ENCODE measurements around the gene STRIT1.

Gene STRIT1

GRCh38 chr3:155296413-155296812 lies 2.9 kb upstream of the STRIT1 start:
- H3K23ac ChIP-seq (ENCODE audit: low read length in 2 of 2) = no peak overlapping the region
- no peaks in the 10 kb centered on the region for H3K27me3 ChIP-seq (ENCODE audit: control insufficient read depth in 1 of 2, insufficient read depth in 1 of 2, low read length in 2 of 2)
- no peaks in the 10 kb centered on the region for H3K36me3 ChIP-seq (ENCODE audit: control insufficient read depth in 1 of 2, insufficient read depth in 2 of 2, low read depth in 1 of 2, low read length in 2 of 2)
- no peak overlapping the region for H3K14ac ChIP-seq (ENCODE audit: low read length in 2 of 2)
- no peak overlapping the region for H3K18ac ChIP-seq (ENCODE audit: low read depth in 1 of 2, low read length in 2 of 2)
- H3K4me1 ChIP-seq (ENCODE audit: control insufficient read depth, insufficient read depth, low read depth, low read length) = no peaks in the 10 kb centered on the region
- no peak overlapping the region for H3K4me2 ChIP-seq (ENCODE audit: low read length, poor library complexity, severe bottlenecking)
- no peak overlapping the region for H3K4me3 ChIP-seq (ENCODE audit: insufficient read depth in 1 of 2, low read depth in 1 of 2, low read length in 2 of 2)
- H2AFZ ChIP-seq (ENCODE audit: low read depth, low read length) = no peak overlapping the region
- no peak overlapping the region for H3K27ac ChIP-seq (ENCODE audit: low read length, poor library complexity, severe bottlenecking)
- no peak overlapping the region for H2AK5ac ChIP-seq (ENCODE audit: low read length, severe bottlenecking)
- H3K4ac ChIP-seq (ENCODE audit: low read depth in 1 of 2, low read length in 2 of 2) = no peak overlapping the region
- H2BK15ac ChIP-seq (ENCODE audit: low read depth, poor library complexity, severe bottlenecking) = no peak overlapping the region
- H3K79me1 ChIP-seq (replicated peaks; ENCODE audit: low read length, poor library complexity, severe bottlenecking) = no peaks in the 10 kb centered on the region
- no peak overlapping the region for H3K9ac ChIP-seq (ENCODE audit: low read length)
- no peak overlapping the region for H2BK12ac ChIP-seq (ENCODE audit: low read length in 2 of 2)
- no peak overlapping the region for H4K8ac ChIP-seq (ENCODE audit: low read length)
- H4K91ac ChIP-seq (ENCODE audit: low read length) = no peak overlapping the region
- DNase-seq = no peak
- peaks cover 20% of the 10 kb centered on the region for H3K9me3 ChIP-seq (ENCODE audit: control insufficient read depth, low read length)
- no peak overlapping the region for H2BK120ac ChIP-seq (ENCODE audit: low read depth, low read length)
- H2BK5ac ChIP-seq (ENCODE audit: low read depth, low read length, poor library complexity, severe bottlenecking) = no peak overlapping the region

DNA sequence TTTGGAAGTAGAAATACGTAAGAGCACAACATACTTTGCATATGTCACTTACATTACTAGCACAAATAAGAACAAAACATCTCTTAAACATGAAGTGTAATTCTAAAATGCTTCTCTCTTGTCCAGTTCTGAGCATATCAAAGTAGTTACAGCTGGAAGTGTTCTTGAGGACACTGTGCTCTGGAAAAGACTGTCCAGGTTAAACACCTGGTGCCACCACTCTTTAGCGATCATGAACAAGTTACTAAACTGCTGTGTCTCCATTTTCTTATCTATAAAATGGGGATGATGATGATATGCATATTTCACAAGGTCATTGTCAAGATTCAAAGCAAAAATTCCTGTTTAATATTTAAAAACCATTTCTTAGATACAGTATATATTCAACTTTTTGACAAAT lies 790 bp downstream of the STRIT1 start:
- Histone ChIP-seq H3K4me2 (ENCODE audit: low read length, poor library complexity, severe bottlenecking) (no peak overlapping the region), H3K9me3 (ENCODE audit: control insufficient read depth, low read length) (peaks cover 16% of the 10 kb centered on the region), H4K91ac (ENCODE audit: low read length) (no peak overlapping the region), H2AK5ac (ENCODE audit: low read length, severe bottlenecking) (no peak overlapping the region), H4K8ac (ENCODE audit: low read length) (no peak overlapping the region), H3K27me3 (ENCODE audit: control insufficient read depth in 1 of 2, insufficient read depth in 1 of 2, low read length in 2 of 2) (no peaks in the 10 kb centered on the region), H3K4ac (ENCODE audit: low read depth in 1 of 2, low read length in 2 of 2) (no peak overlapping the region), H2AFZ (ENCODE audit: low read depth, low read length) (no peak overlapping the region), H2BK120ac (ENCODE audit: low read depth, low read length) (no peak overlapping the region), H3K23ac (ENCODE audit: low read length in 2 of 2) (no peak overlapping the region), H3K14ac (ENCODE audit: low read length in 2 of 2) (no peak overlapping the region), H2BK5ac (ENCODE audit: low read depth, low read length, poor library complexity, severe bottlenecking) (no peak overlapping the region), H2BK12ac (ENCODE audit: low read length in 2 of 2) (no peak overlapping the region), H3K79me1 (replicated peaks; ENCODE audit: low read length, poor library complexity, severe bottlenecking) (no peaks in the 10 kb centered on the region), H3K4me1 (ENCODE audit: control insufficient read depth, insufficient read depth, low read depth, low read length) (no peaks in the 10 kb centered on the region), H3K9ac (ENCODE audit: low read length) (no peak overlapping the region), H3K18ac (ENCODE audit: low read depth in 1 of 2, low read length in 2 of 2) (no peak overlapping the region), H3K36me3 (ENCODE audit: control insufficient read depth in 1 of 2, insufficient read depth in 2 of 2, low read depth in 1 of 2, low read length in 2 of 2) (no peaks in the 10 kb centered on the region), H3K27ac (ENCODE audit: low read length, poor library complexity, severe bottlenecking) (no peak overlapping the region), H2BK15ac (ENCODE audit: low read depth, poor library complexity, severe bottlenecking) (no peak overlapping the region), H3K4me3 (ENCODE audit: insufficient read depth in 1 of 2, low read depth in 1 of 2, low read length in 2 of 2) (no peak overlapping the region)
- no peak for DNase-seq
- WGBS = no CpG with 5 or more reads among the region's 2 CpGs

DNA sequence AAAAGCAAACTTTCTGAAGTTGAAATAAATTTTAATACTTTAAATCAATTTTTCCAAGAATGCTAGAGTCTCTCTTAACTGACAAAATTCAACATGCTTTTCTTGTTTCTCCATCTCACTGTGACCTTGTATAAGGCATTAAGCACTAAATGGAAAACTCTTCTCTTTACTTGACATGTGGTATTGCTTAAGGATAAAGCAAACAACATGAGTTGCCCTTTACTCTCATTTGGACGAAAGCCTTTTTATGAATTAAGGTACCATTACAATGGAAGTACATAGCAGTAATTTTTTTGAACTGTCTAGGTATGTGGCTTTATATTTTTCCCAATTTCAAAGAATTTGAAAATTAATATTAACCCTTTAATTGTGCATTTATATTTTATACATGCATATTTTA lies 1.4 kb downstream of the STRIT1 start:
- no peaks in the 10 kb centered on the region for H3K4me1 ChIP-seq (ENCODE audit: control insufficient read depth, insufficient read depth, low read depth, low read length)
- no peak overlapping the region for H3K4me2 ChIP-seq (ENCODE audit: low read length, poor library complexity, severe bottlenecking)
- no CpG with 5 or more reads among the region's 1 CpG for WGBS
- no peaks in the 10 kb centered on the region for H3K79me1 ChIP-seq (replicated peaks; ENCODE audit: low read length, poor library complexity, severe bottlenecking)
- H2BK12ac ChIP-seq (ENCODE audit: low read length in 2 of 2) = no peak overlapping the region
- H3K18ac ChIP-seq (ENCODE audit: low read depth in 1 of 2, low read length in 2 of 2) = no peak overlapping the region
- no peaks in the 10 kb centered on the region for H3K36me3 ChIP-seq (ENCODE audit: control insufficient read depth in 1 of 2, insufficient read depth in 2 of 2, low read depth in 1 of 2, low read length in 2 of 2)
- no peak for DNase-seq
- no peak overlapping the region for H2AFZ ChIP-seq (ENCODE audit: low read depth, low read length)
- H3K4ac ChIP-seq (ENCODE audit: low read depth in 1 of 2, low read length in 2 of 2) = no peak overlapping the region
- H3K27ac ChIP-seq (ENCODE audit: low read length, poor library complexity, severe bottlenecking) = no peak overlapping the region
- H3K9me3 ChIP-seq (ENCODE audit: control insufficient read depth, low read length) = peaks cover 11% of the 10 kb centered on the region
- H2AK5ac ChIP-seq (ENCODE audit: low read length, severe bottlenecking) = no peak overlapping the region
- no peak overlapping the region for H3K23ac ChIP-seq (ENCODE audit: low read length in 2 of 2)
- no peak overlapping the region for H2BK120ac ChIP-seq (ENCODE audit: low read depth, low read length)
- H4K8ac ChIP-seq (ENCODE audit: low read length) = no peak overlapping the region
- no peak overlapping the region for H2BK5ac ChIP-seq (ENCODE audit: low read depth, low read length, poor library complexity, severe bottlenecking)
- no peak overlapping the region for H4K91ac ChIP-seq (ENCODE audit: low read length)
- H3K14ac ChIP-seq (ENCODE audit: low read length in 2 of 2) = no peak overlapping the region
- H3K4me3 ChIP-seq (ENCODE audit: insufficient read depth in 1 of 2, low read depth in 1 of 2, low read length in 2 of 2) = no peak overlapping the region
- no peak overlapping the region for H3K9ac ChIP-seq (ENCODE audit: low read length)
- no peaks in the 10 kb centered on the region for H3K27me3 ChIP-seq (ENCODE audit: control insufficient read depth in 1 of 2, insufficient read depth in 1 of 2, low read length in 2 of 2)
- no peak overlapping the region for H2BK15ac ChIP-seq (ENCODE audit: low read depth, poor library complexity, severe bottlenecking)

GRCh38 chr3:155286736-155287135 lies 6.7 kb downstream of the STRIT1 start:
- no peak overlapping the region for H2BK5ac ChIP-seq (ENCODE audit: low read depth, low read length, poor library complexity, severe bottlenecking)
- H3K4me2 ChIP-seq (ENCODE audit: low read length, poor library complexity, severe bottlenecking) = no peak overlapping the region
- H2AFZ ChIP-seq (ENCODE audit: low read depth, low read length) = no peak overlapping the region
- WGBS = no CpG with 5 or more reads among the region's 2 CpGs
- no peak overlapping the region for H3K27ac ChIP-seq (ENCODE audit: low read length, poor library complexity, severe bottlenecking)
- no peak for DNase-seq
- no peak overlapping the region for H4K91ac ChIP-seq (ENCODE audit: low read length)
- H3K14ac ChIP-seq (ENCODE audit: low read length in 2 of 2) = no peak overlapping the region
- no peak overlapping the region for H3K4ac ChIP-seq (ENCODE audit: low read depth in 1 of 2, low read length in 2 of 2)
- H3K4me3 ChIP-seq (ENCODE audit: insufficient read depth in 1 of 2, low read depth in 1 of 2, low read length in 2 of 2) = no peak overlapping the region
- no peak overlapping the region for H4K8ac ChIP-seq (ENCODE audit: low read length)
- H2AK5ac ChIP-seq (ENCODE audit: low read length, severe bottlenecking) = no peak overlapping the region
- H2BK15ac ChIP-seq (ENCODE audit: low read depth, poor library complexity, severe bottlenecking) = no peak overlapping the region
- H3K4me1 ChIP-seq (ENCODE audit: control insufficient read depth, insufficient read depth, low read depth, low read length) = peaks cover 3% of the 10 kb centered on the region
- H3K9me3 ChIP-seq (ENCODE audit: control insufficient read depth, low read length) = no peaks in the 10 kb centered on the region
- no peak overlapping the region for H3K18ac ChIP-seq (ENCODE audit: low read depth in 1 of 2, low read length in 2 of 2)
- no peak overlapping the region for H3K23ac ChIP-seq (ENCODE audit: low read length in 2 of 2)
- no peak overlapping the region for H2BK12ac ChIP-seq (ENCODE audit: low read length in 2 of 2)
- no peak overlapping the region for H3K9ac ChIP-seq (ENCODE audit: low read length)
- no peak overlapping the region for H2BK120ac ChIP-seq (ENCODE audit: low read depth, low read length)
- no peaks in the 10 kb centered on the region for H3K79me1 ChIP-seq (replicated peaks; ENCODE audit: low read length, poor library complexity, severe bottlenecking)
- no peaks in the 10 kb centered on the region for H3K36me3 ChIP-seq (ENCODE audit: control insufficient read depth in 1 of 2, insufficient read depth in 2 of 2, low read depth in 1 of 2, low read length in 2 of 2)
- no peaks in the 10 kb centered on the region for H3K27me3 ChIP-seq (ENCODE audit: control insufficient read depth in 1 of 2, insufficient read depth in 1 of 2, low read length in 2 of 2)

Measured in mesenchymal stem cell (in vitro differentiated cells and primary cell).